HUES6 (cell line): Measurements from ENCODE around the gene TTC34.
A peak's percentile ranks its signal among the peaks of the same experiment; 100 is the strongest.

Experiments
- H3K27ac ChIP-seq: 2 replicates; pipeline ENCODE4 v1.7.0; 2013; ENCODE audit warnings: low read depth, mild to moderate bottlenecking, low read length, inconsistent platforms
- H3K27me3 ChIP-seq: 2 replicates; pipeline ENCODE4 v1.6.1; 2013; ENCODE audit warnings: low read length; ENCODE audit not compliant: control insufficient read depth, insufficient read depth
- H3K36me3 ChIP-seq: 2 replicates; pipeline ENCODE4 v1.6.1; 2013; ENCODE audit warnings: low read length; ENCODE audit not compliant: control insufficient read depth, insufficient read depth
- H3K4me1 ChIP-seq: 2 replicates; pipeline ENCODE4 v1.6.1; 2013; ENCODE audit warnings: low read length; ENCODE audit not compliant: control insufficient read depth, insufficient read depth
- H3K4me3 ChIP-seq: 2 replicates; pipeline ENCODE4 v1.5.1; 2013; ENCODE audit warnings: low read depth, low read length
- H3K9ac ChIP-seq: one replicate; pipeline ENCODE4 v1.6.1; 2013; ENCODE audit warnings: mild to moderate bottlenecking, low read length
- H3K9me3 ChIP-seq: 2 replicates; pipeline ENCODE4 v1.6.1; 2013; ENCODE audit warnings: low read depth, low read length; ENCODE audit not compliant: control insufficient read depth, insufficient read depth

TTC34 gene

DNA sequence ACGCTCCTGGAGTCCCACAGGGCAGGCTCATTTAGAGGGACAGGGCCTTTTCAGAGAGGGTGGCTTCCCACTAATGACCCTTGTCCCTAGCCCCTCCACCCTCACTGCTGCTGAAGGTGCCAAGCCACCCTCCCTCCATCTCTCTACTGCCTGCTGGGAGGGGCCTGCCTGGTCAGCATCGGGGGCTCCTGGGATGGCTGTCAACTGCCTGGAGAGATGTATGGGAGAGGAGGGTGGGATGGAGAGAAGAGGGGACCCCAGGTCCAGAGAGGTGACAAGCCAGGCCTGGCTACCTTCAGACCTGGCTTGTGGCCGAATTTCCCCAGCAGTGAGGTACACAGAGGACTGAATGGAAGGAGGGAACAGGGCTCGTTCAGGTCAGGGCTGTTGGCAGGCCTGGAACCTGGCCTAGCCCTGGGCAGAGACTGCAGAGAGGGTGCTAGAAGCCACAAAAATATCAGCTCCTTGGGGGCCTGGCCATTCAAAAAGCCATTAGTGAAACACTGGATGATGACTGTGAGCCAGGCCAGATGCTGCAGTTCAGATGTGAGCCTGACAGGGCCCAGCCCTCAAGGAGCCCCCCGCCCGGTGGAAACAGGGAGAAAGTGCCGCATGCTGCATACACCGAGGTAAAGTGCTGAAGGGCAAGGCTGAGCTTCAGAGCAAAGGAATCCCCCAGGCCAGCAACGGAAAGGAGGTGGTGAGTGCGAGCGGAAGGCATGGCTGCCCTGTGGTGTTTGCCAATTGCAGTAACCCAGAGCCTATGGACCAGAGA lies 188.7 kb downstream of the TTC34 start:
- Histone ChIP-seq H3K27ac (no peak overlapping the region), H3K4me1 (peaks cover 5% of the 10 kb centered on the region), H3K27me3 (peaks cover 8% of the 10 kb centered on the region; the same call in 1 of the 2 replicates), H3K9me3 (peaks cover 14% of the 10 kb centered on the region; the same call in 1 of the 2 replicates), H3K36me3 (no peaks in the 10 kb centered on the region), H3K9ac (no peak overlapping the region), H3K4me3 (no peak overlapping the region)

- Histone ChIP-seq H3K9ac (no peak overlapping the region), H3K36me3 (no peaks in the 10 kb centered on the region), H3K27ac (no peak overlapping the region), H3K4me3 (peak overlapping the region; percentile 51), H3K4me1 (peaks cover 5% of the 10 kb centered on the region), H3K9me3 (peaks cover 13% of the 10 kb centered on the region; the same call in 1 of the 2 replicates), H3K27me3 (peaks cover 8% of the 10 kb centered on the region; the same call in 1 of the 2 replicates)
These were observed 189.7 kb downstream of the TTC34 start for GRCh38 chr1:2611621-2612437.

GRCh38 chr1:2611031-2611501 lies 190.4 kb downstream of the TTC34 start:
- Histone ChIP-seq H3K27ac (no peak overlapping the region), H3K9ac (no peak overlapping the region), H3K4me3 (peak overlapping the region; percentile 51), H3K36me3 (no peaks in the 10 kb centered on the region), H3K9me3 (peaks cover 9% of the 10 kb centered on the region; the same call in 1 of the 2 replicates), H3K4me1 (peaks cover 5% of the 10 kb centered on the region), H3K27me3 (peaks cover 3% of the 10 kb centered on the region; the same call in 1 of the 2 replicates)

- Histone ChIP-seq H3K27me3 (peaks cover 3% of the 10 kb centered on the region; the same call in 1 of the 2 replicates), H3K9me3 (peaks cover 9% of the 10 kb centered on the region; the same call in 1 of the 2 replicates), H3K9ac (no peak overlapping the region), H3K27ac (no peak overlapping the region), H3K4me1 (peaks cover 5% of the 10 kb centered on the region), H3K36me3 (no peaks in the 10 kb centered on the region), H3K4me3 (peak overlapping the region; percentile 51)
These were observed 191.2 kb downstream of the TTC34 start for GRCh38 chr1:2610036-2610959.

DNA sequence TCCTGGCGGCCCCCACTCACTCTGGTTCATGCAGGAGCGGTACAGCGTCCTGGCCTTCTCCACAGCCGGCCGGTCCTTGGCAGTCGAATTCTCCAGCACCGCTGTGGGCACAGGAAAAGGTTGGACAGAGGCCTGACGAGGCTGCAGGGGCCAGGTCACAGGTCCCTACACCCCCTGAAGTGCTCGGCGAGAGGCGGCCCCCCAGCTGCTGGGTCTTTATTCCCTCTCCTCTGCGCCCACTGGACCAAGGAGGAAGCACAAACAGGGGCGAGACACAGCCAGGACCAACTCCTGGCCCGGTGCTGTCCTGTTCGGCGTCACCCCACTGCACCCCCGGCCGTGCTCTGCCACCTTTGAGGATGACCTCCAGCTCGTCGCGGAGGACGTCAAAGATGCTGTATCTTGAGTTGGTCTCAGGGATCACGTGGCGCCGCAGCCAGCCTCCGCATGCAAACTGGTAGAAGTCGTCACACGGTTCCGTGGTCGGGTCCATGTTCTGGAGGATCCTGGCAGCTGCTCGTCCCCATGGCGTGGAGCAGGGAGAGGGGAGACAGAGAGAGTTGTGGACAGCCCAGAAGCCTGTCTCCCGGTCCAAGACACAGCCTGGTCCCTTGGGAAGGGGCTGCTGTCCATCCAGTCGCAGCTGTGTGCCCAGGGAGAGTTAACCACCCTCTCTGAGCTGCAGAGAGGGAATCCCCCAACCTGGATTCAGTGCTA lies 192.0 kb downstream of the TTC34 start:
- H3K27me3 ChIP-seq = no peaks in the 10 kb centered on the region; the same call in 1 of the 2 replicates
- no peak overlapping the region for H3K27ac ChIP-seq
- no peak overlapping the region for H3K4me3 ChIP-seq
- peaks cover 5% of the 10 kb centered on the region for H3K4me1 ChIP-seq
- H3K9ac ChIP-seq = no peak overlapping the region
- H3K36me3 ChIP-seq = no peaks in the 10 kb centered on the region
- peaks cover 9% of the 10 kb centered on the region; the same call in 1 of the 2 replicates for H3K9me3 ChIP-seq

- no peaks in the 10 kb centered on the region for H3K36me3 ChIP-seq
- no peaks in the 10 kb centered on the region for H3K9me3 ChIP-seq
- H3K9ac ChIP-seq = no peak overlapping the region
- H3K27me3 ChIP-seq = no peaks in the 10 kb centered on the region; the same call in 1 of the 2 replicates
- no peak overlapping the region for H3K27ac ChIP-seq
- no peak overlapping the region for H3K4me3 ChIP-seq
- peaks cover 5% of the 10 kb centered on the region for H3K4me1 ChIP-seq
These were observed 193.8 kb downstream of the TTC34 start for GRCh38 chr1:2607641-2608091.

- Histone ChIP-seq H3K4me1 (peaks cover 5% of the 10 kb centered on the region), H3K36me3 (no peaks in the 10 kb centered on the region), H3K9me3 (no peaks in the 10 kb centered on the region), H3K9ac (no peak overlapping the region), H3K4me3 (no peak overlapping the region), H3K27me3 (peaks cover 1% of the 10 kb centered on the region; the same call in 1 of the 2 replicates), H3K27ac (no peak overlapping the region)
These were observed 194.4 kb downstream of the TTC34 start for GRCh38 chr1:2606881-2607621.

DNA sequence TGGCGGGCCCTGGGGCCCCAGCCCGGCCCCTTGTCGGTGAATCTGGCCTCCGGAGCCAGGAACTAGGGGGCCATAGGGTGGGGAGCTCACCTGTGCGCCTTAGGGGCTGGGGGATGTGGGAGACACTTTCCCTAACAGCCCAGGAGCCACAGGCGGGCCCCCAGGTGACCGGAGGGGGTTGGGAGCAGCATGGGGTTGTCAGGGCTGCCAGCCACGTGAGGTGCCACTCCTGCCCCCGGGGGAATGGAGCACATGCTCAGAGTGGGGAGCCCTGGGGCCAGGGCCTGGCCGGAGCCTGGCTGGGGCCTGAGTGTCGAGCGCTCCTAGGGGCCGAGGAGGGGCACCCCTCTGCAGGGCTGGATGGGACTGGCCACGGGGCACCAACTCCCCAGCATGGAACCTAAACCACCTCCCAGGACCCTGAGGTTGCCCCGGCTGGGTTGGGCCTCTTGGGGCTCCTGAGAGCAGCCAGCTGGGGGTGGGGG lies 195.1 kb downstream of the TTC34 start:
- Histone ChIP-seq H3K9me3 (no peaks in the 10 kb centered on the region), H3K9ac (no peak overlapping the region), H3K36me3 (no peaks in the 10 kb centered on the region), H3K27ac (no peak overlapping the region), H3K4me3 (no peak overlapping the region), H3K27me3 (peaks cover 6% of the 10 kb centered on the region; the same call in 1 of the 2 replicates), H3K4me1 (peaks cover 1% of the 10 kb centered on the region)

DNA sequence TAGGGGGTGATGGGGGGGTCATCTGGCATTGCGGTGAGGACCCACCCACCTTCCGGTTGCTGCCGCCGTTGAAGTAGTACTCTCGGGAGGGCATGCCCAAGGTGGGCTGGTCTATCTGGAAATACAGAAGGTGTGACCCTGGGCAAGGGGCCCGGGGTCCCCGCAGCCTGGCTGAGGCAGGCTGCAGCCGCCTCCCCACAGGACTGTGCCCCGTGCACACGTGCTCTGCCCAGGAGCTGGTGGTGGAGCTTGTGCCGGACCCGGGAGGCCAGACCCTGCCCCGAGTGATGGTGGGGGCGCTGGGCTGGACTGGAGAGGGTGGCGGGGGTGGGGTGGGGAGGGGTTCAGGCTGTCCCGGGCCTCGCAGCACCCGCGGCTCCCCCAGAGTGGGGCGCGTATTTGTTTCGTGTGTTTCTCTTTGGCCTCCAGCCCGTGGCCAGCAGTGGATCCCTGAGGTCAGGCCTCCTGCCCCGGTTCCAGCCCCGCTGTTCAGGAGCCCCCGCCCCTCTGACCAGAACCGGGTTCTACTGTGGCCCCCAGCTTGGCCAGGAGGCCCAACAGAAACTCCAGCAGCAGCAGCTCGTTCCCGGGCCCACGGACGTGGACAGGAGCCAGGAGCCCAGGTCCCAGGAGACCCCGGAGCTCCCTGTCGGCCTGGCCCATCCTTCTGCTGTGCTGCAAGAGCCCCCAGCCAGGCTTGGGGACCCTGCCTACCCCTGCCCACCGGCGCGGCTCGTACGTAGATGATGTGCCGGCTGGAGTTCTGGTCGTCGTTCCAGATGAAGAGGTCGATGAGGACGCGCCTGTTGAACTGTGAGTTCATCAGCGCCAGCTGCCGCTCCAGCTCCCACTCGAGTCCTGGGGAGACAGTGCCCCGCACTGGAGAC lies 195.7 kb downstream of the TTC34 start:
- H3K9me3 ChIP-seq = no peaks in the 10 kb centered on the region
- no peak overlapping the region for H3K27ac ChIP-seq
- H3K4me1 ChIP-seq = no peaks in the 10 kb centered on the region; the same call in 1 of the 2 replicates
- H3K27me3 ChIP-seq = peaks cover 6% of the 10 kb centered on the region; the same call in 1 of the 2 replicates
- H3K36me3 ChIP-seq = no peaks in the 10 kb centered on the region
- no peak overlapping the region for H3K4me3 ChIP-seq
- no peak overlapping the region for H3K9ac ChIP-seq
